Karpas-422 (cell line): ENCODE measurements around the gene UBN1. TPM values are rescaled to one million over a fixed set of nuclear protein-coding genes. Genes with fewer than 3 reads are reported as not detected.

Source experiments
- DNase-seq: peaks from one replicate; pipeline ENCODE4 v3.0.0-alpha.2; 2015
- H2AFZ ChIP-seq: fragments of 200-600 bp; sonication (generic); 2 replicates; pipeline ENCODE4 v1.6.1; 2014; ENCODE audit warnings: antibody characterized with exemption, low read length, mixed read lengths
- H3K27ac ChIP-seq: fragments of 200-600 bp; sonication (generic); 2 replicates; pipeline ENCODE4 v1.5.1; 2014; ENCODE audit warnings: mild to moderate bottlenecking, low read length, moderate library complexity
- H3K27me3 ChIP-seq: fragments of 200-600 bp; sonication (generic); 2 replicates; pipeline ENCODE4 v1.6.1; 2014; ENCODE audit warnings: low read length, mixed read lengths
- H3K36me3 ChIP-seq: fragments of 200-600 bp; sonication (generic); 2 replicates; pipeline ENCODE4 v1.6.1; 2014; ENCODE audit warnings: low read length, mixed read lengths; ENCODE audit not compliant: insufficient read depth
- H3K4me1 ChIP-seq: fragments of 200-600 bp; sonication (generic); 2 replicates; pipeline ENCODE4 v1.6.1; 2014; ENCODE audit warnings: mild to moderate bottlenecking, low read length, mixed read lengths
- H3K4me2 ChIP-seq: fragments of 200-600 bp; sonication (generic); 2 replicates; pipeline ENCODE4 v1.6.1; 2014; ENCODE audit warnings: low read length, low read depth, mild to moderate bottlenecking; ENCODE audit not compliant: poor library complexity, severe bottlenecking
- H3K4me3 ChIP-seq: fragments of 200-600 bp; sonication (generic); 2 replicates; pipeline ENCODE4 v1.5.1; 2014; ENCODE audit warnings: mild to moderate bottlenecking, antibody characterized with exemption, low read length, mixed read lengths
- H3K79me2 ChIP-seq: fragments of 200-600 bp; sonication (generic); 2 replicates; pipeline ENCODE4 v1.6.1; 2014; ENCODE audit warnings: mild to moderate bottlenecking, low read length, mixed read lengths
- H3K9ac ChIP-seq: fragments of 200-600 bp; sonication (generic); 2 replicates; pipeline ENCODE4 v1.6.0; 2014; ENCODE audit warnings: low read length
- H3K9me2 ChIP-seq: fragments of 200-600 bp; sonication (generic), shearing (Covaris generic); replicated peaks from 2 replicates; pipeline ENCODE4 v1.6.0; 2014; ENCODE audit warnings: mild to moderate bottlenecking, low read length, moderate library complexity; ENCODE audit not compliant: insufficient read depth
- H3K9me3 ChIP-seq: fragments of 300-700, 200-600 bp; sonication (generic); 2 replicates; pipeline ENCODE4 v1.6.1; 2014; ENCODE audit warnings: low read length, mixed read lengths
- H4K20me1 ChIP-seq: fragments of 200-600 bp; sonication (generic); 2 replicates; pipeline ENCODE4 v1.6.1; 2014; ENCODE audit warnings: mild to moderate bottlenecking, antibody characterized with exemption, low read length, low read depth; ENCODE audit not compliant: insufficient read depth
- total RNA-seq: library from RNA; depleted of rRNA; stranded (reverse); fragments of >200 nt; shearing (Covaris generic); gene quantifications from 2 replicates; pipeline ENCODE4 v1.2.3, GENCODE V29; 2014; ENCODE audit warnings: low replicate concordance

The UBN1 gene
- total RNA-seq, 1 experiment from 2014 or later = 21.7 TPM

- no peaks in the 10 kb centered on the region for H3K27me3 ChIP-seq
- H2AFZ ChIP-seq = no peak overlapping the region
- H3K9me3 ChIP-seq = no peaks in the 10 kb centered on the region
- peaks cover 26% of the 10 kb centered on the region for H3K79me2 ChIP-seq
- no peak overlapping the region for H3K9ac ChIP-seq
- H3K9me2 ChIP-seq = no peaks in the 10 kb centered on the region
- H3K36me3 ChIP-seq = peaks cover 50% of the 10 kb centered on the region
- H4K20me1 ChIP-seq = 0 out of 2 replicates have a peak, but pooled peaks cover 6% of the 10 kb centered on the region
- no peak for DNase-seq
- no peaks in the 10 kb centered on the region for H3K4me1 ChIP-seq
- H3K4me2 ChIP-seq = no peak overlapping the region
- no peak overlapping the region for H3K27ac ChIP-seq
- H3K4me3 ChIP-seq = no peak overlapping the region
These were observed 15.7 kb upstream of the UBN1 start for GRCh38 chr16:4831616-4832015.

DNA sequence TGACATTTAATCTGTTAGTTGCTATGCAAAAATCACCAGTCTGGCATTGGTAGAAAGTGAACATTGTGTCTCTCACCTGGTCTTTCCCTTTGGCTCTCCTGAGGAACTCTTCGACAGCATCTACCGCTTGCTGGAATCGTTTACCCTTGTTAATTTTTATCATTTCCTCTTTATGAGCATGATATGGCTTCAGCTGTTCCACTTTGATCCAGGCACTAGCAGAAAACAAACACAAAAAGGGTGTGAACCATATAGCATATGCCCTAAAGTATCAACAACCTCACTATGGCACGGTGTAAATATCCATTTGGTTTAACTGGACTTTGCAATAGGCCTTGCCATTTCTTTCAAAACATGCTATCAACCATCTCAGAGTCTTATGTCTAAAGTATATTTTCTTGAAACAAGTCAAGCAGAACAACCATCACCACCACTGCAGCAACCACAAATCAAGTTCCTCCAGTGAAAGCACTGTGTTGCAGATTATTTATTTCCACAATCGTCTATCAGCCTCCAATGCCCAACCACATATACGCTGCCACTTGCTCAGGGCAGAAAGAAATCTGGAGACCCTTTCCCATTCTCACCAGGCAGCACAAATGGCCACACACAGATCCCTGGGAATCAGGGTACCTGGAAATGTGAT is 14.5 kb upstream of the UBN1 start:
- no peaks in the 10 kb centered on the region for H3K4me1 ChIP-seq
- H3K9me2 ChIP-seq = no peaks in the 10 kb centered on the region
- no peak overlapping the region for H3K4me3 ChIP-seq
- peaks cover 55% of the 10 kb centered on the region for H3K36me3 ChIP-seq
- no peak overlapping the region for H3K27ac ChIP-seq
- DNase-seq = no peak
- no peaks in the 10 kb centered on the region for H3K9me3 ChIP-seq
- H2AFZ ChIP-seq = no peak overlapping the region
- H3K9ac ChIP-seq = no peak overlapping the region
- H3K4me2 ChIP-seq = no peak overlapping the region
- 0 out of 2 replicates have a peak, but pooled peaks cover 6% of the 10 kb centered on the region for H4K20me1 ChIP-seq
- H3K27me3 ChIP-seq = no peaks in the 10 kb centered on the region
- H3K79me2 ChIP-seq = peaks cover 30% of the 10 kb centered on the region

DNA sequence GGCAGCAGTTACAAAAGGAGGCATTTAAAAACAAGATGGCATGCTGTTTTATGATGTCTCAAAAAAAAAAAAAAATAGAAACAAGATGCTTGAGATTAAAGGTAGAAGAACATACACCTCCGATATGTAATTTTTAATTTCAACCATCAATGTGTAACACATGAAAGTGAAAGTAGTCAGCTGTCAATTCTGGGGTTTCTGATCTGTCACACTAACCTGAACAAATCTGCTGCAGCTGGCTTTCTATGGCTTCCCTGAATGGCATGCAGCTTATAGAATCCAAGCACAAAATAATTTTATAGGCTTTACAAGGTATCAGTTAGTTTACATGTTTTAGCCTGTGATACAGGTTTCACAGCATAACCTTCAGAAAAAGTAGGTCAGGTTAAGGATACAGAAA is 13.7 kb upstream of the UBN1 start:
- H3K4me2 ChIP-seq = no peak overlapping the region
- H3K9me2 ChIP-seq = no peaks in the 10 kb centered on the region
- H3K27me3 ChIP-seq = no peaks in the 10 kb centered on the region
- no peak overlapping the region for H3K4me3 ChIP-seq
- no peak overlapping the region for H3K27ac ChIP-seq
- H2AFZ ChIP-seq = no peak overlapping the region
- no peak for DNase-seq
- peaks cover 30% of the 10 kb centered on the region for H3K79me2 ChIP-seq
- H3K4me1 ChIP-seq = no peaks in the 10 kb centered on the region
- no peak overlapping the region for H3K9ac ChIP-seq
- H3K9me3 ChIP-seq = no peaks in the 10 kb centered on the region
- 0 out of 2 replicates have a peak, but pooled peaks cover 6% of the 10 kb centered on the region for H4K20me1 ChIP-seq
- peaks cover 52% of the 10 kb centered on the region for H3K36me3 ChIP-seq

GRCh38 chr16:4836727-4837126 is 10.6 kb upstream of the UBN1 start:
- H3K36me3 ChIP-seq = peaks cover 59% of the 10 kb centered on the region
- H3K4me2 ChIP-seq = no peak overlapping the region

GRCh38 chr16:4837733-4838501 is 9.4 kb upstream of the UBN1 start:
- no peak overlapping the region for H3K4me2 ChIP-seq
- H3K9me2 ChIP-seq = no peaks in the 10 kb centered on the region
- no peak overlapping the region for H3K4me3 ChIP-seq
- H3K36me3 ChIP-seq = peaks cover 52% of the 10 kb centered on the region
- no peaks in the 10 kb centered on the region for H3K27me3 ChIP-seq
- H3K79me2 ChIP-seq = peaks cover 37% of the 10 kb centered on the region
- H3K9me3 ChIP-seq = no peaks in the 10 kb centered on the region
- no peak overlapping the region for H2AFZ ChIP-seq
- no peak overlapping the region for H3K27ac ChIP-seq
- H3K9ac ChIP-seq = no peak overlapping the region
- no peak for DNase-seq
- H4K20me1 ChIP-seq = 0 out of 2 replicates have a peak, but pooled peaks cover 5% of the 10 kb centered on the region
- no peaks in the 10 kb centered on the region for H3K4me1 ChIP-seq

More at GRCh38 chr16:4836727-4837126, 10.6 kb upstream of the UBN1 start:
- H4K20me1 ChIP-seq = 0 out of 2 replicates have a peak, but pooled peaks cover 6% of the 10 kb centered on the region
- H2AFZ ChIP-seq = no peak overlapping the region
- H3K9ac ChIP-seq = no peak overlapping the region
- no peak overlapping the region for H3K27ac ChIP-seq
- H3K27me3 ChIP-seq = no peaks in the 10 kb centered on the region
- no peaks in the 10 kb centered on the region for H3K9me3 ChIP-seq
- H3K4me1 ChIP-seq = no peaks in the 10 kb centered on the region
- H3K4me3 ChIP-seq = no peak overlapping the region
- peaks cover 35% of the 10 kb centered on the region for H3K79me2 ChIP-seq
- no peak for DNase-seq
- H3K9me2 ChIP-seq = no peaks in the 10 kb centered on the region

GRCh38 chr16:4839942-4840341 is 7.3 kb upstream of the UBN1 start:
- no peak overlapping the region for H3K27ac ChIP-seq
- peaks cover 39% of the 10 kb centered on the region for H3K79me2 ChIP-seq
- no peaks in the 10 kb centered on the region for H3K9me2 ChIP-seq
- no peaks in the 10 kb centered on the region for H3K27me3 ChIP-seq
- no peaks in the 10 kb centered on the region for H4K20me1 ChIP-seq
- H3K36me3 ChIP-seq = peaks cover 49% of the 10 kb centered on the region
- DNase-seq = no peak
- no peaks in the 10 kb centered on the region for H3K9me3 ChIP-seq
- H3K9ac ChIP-seq = no peak overlapping the region
- H3K4me3 ChIP-seq = no peak overlapping the region
- H2AFZ ChIP-seq = no peak overlapping the region
- no peak overlapping the region for H3K4me2 ChIP-seq
- H3K4me1 ChIP-seq = no peaks in the 10 kb centered on the region

GRCh38 chr16:4840984-4841383 is 6.3 kb upstream of the UBN1 start:
- H3K27ac ChIP-seq = no peak overlapping the region
- no peak overlapping the region for H3K9ac ChIP-seq
- no peak overlapping the region for H3K4me3 ChIP-seq
- no peak overlapping the region for H3K4me2 ChIP-seq
- no peak overlapping the region for H2AFZ ChIP-seq
- peaks cover 8% of the 10 kb centered on the region for H3K4me1 ChIP-seq
- H3K79me2 ChIP-seq = peaks cover 43% of the 10 kb centered on the region
- DNase-seq = no peak
- peaks cover 8% of the 10 kb centered on the region for H4K20me1 ChIP-seq
- no peaks in the 10 kb centered on the region for H3K9me2 ChIP-seq
- H3K36me3 ChIP-seq = peaks cover 49% of the 10 kb centered on the region
- H3K27me3 ChIP-seq = no peaks in the 10 kb centered on the region
- no peaks in the 10 kb centered on the region for H3K9me3 ChIP-seq

DNA sequence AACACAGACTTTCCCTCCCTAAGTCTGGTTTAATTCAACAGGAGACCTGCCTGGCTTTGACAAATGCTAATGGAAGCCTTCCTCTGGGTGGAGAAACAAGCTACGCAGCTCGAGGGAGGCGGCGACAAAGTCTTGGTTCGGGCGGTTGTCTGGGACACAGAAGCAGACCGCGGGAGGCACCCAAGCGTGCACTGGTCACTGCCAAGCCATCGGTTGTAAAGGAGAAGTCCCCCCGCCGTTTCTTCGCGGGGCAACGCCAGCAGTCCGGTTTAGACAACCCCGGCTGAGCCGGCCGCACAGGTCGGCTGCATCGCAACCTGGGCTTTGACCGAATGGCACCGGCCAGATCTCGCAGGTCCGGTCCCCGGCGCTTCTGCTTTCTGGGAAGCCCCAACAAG is 779 bp upstream of the UBN1 start:
- H3K9ac ChIP-seq = peak overlapping the region; percentile 97
- H2AFZ ChIP-seq = no peak overlapping the region
- peak; percentile 64 for DNase-seq
- peak overlapping the region; percentile 79 for H3K4me2 ChIP-seq
- peak overlapping the region; percentile 41 for H3K27ac ChIP-seq
- H3K27me3 ChIP-seq = no peaks in the 10 kb centered on the region
- peak overlapping the region; percentile 82 for H3K4me3 ChIP-seq
- H3K9me2 ChIP-seq = no peaks in the 10 kb centered on the region
- no peaks in the 10 kb centered on the region for H3K9me3 ChIP-seq
- H3K36me3 ChIP-seq = peaks cover 20% of the 10 kb centered on the region
- H3K4me1 ChIP-seq = peaks cover 33% of the 10 kb centered on the region
- H4K20me1 ChIP-seq = peaks cover 37% of the 10 kb centered on the region
- H3K79me2 ChIP-seq = peaks cover 82% of the 10 kb centered on the region
